Stimulated activated CD8-positive, alpha-beta memory T cell treated with anti-CD3 and anti-CD28 coated beads, Interleukin-4, amount 100 ng/mL, for 1 hour (primary cell): ENCODE data around the gene FOXC2.

Source experiments
- DNase-seq, 2 donors: peaks; one replicate each; pipeline ENCODE4 v3.0.0-alpha.2; 2020; ENCODE audit warnings: low read depth in 2 of 2, low spot score in 1 of 2

FOXC2 gene

DNA sequence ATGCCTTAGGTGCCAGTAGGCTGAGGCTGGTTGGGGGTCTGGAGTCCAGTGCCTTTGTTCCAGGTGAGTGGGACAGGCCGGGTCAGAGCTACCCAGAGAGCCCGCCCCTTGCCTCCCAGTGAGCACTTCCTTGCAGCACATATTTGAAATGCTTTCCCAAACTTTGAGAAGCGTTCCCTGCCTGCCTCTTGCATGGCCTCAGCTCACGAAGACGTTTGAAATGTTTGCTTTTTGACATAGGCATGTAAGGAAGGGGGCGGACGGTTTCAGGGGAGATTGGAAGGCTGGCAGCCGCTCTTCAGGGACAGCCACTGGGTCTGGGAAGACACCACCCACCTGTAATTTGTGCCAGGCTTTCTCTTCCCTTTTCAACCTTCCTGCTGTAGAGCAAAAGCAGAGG is 6.6 kb downstream of the FOXC2 start:
- DNase-seq: no peak

DNA sequence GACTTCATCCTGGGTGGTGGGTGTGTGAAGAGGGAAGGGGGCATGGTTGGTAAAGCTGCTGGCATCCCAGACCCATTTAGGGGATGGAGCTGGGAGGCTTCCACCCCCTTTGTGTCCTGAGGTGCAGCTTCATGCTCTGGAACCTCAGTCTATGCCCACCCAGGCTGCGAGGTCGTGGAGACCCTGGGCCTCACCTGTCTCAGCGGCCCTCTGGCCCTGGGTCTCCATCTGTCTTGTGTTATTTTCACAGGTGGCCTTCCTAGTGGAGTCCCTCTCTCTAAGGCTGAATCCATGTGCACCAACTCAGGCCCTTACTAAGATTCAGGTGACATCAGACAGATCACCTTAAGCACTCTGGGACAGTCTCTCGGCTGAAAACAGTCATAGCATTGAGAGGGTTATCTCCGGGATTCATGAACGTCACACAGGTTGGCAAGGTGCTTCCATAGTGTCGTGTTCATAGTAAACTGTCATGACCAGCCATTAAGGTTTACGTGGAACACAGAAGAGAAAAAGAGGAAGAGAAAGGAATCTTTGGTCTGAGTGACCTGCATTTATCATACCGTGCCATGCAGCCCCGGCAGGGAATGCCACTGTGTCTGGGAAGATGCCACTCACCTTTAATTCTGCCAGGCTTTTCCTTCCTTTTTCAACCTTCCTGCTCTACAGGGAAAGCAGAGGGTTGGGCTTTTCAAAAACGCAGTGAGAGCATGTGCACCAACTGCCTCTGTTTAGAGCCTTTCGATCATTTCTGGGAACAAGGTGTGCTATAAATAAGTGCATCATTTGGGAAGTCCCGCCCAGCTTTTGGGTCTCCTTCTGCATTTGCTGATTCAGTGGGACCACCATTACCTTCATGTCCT is 7.2 kb downstream of the FOXC2 start:
- DNase-seq: no peak

DNA sequence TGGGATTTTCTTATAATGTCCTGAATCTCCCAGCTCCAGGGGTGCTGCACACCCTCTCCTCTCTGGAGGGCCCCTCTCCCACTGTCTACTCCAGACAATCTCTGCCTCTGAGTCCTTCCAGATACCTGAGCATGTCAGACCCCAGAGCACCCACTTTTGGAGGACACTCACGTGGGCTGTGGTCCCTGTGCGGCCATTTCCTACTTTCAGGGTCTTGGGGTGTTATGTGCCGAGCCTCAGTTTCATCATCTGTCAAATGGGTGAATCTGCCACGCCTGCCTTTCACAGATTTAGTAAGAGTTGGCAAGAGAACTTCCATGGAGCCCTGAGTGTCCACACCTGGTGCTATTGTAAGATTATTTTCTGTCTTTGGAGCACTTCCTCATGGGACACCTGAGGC is 8.0 kb downstream of the FOXC2 start:
- no peak for DNase-seq

DNA sequence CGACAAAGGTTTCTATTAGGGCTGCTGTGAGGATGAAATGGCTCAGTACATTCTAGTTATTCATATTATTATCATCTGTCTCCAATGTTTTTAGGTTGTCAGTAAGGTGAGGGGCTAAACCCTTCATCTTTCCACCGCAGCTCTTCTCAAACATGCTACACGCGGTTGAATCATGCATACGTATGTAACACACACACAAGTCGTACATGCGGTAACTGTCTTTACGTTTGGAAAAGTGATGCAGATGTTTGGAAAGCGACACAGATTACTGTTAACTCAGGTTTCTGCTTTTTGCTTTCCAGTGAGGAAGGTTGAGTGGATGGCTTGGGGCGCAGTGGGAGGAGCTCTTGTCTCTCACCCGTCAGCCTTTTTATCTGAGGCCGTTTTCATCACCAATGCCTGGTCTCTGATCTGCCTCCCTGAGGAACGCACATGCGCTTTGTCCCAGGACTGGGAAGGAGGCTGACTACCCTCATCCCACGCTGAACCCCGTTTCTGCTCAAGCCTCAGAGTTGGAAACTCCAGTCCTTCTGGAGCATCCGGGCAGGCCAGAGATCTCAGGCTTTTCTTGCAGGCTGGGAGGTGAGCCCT is 8.6 kb downstream of the FOXC2 start:
- DNase-seq: no peak

DNA sequence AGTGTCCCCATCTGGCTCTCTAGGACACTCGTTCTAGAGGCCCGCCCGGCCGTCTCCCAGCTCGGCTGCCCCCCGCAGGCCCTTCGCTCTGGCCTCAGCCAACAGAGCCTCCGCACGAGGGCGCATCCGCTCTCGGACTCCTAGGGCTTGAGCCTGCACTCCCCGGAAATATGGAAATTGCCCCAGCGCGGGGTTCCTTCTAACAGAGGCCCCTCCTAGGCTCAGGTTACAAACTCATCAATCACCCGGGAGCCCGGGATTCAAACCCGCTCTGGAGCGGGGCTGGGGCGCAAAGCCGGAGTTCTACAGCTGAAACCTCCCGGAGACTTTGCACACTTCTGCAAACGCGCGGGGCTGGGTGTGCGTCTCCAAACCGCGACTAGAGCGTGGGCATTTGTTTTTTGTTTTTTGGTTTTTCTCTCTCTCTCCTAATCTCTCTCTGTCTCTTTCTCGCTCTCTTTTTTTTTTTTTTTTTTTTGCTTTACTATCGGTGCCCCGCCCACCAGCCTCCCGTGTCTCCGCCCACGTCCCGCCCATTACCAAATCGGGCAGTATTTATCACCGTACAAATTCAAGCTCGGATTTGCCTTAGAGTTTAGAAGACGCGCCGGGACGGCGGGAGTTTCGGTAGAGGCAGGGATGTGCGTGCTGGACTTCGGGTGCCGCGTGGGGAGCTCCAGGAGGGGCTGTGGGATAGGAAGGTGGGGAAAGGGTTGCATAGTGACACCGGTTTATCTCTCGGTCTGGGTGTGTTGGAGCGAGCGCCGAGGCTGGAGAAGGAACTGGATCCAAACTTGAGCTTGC is 9.3 kb downstream of the FOXC2 start:
- no peak for DNase-seq

DNA sequence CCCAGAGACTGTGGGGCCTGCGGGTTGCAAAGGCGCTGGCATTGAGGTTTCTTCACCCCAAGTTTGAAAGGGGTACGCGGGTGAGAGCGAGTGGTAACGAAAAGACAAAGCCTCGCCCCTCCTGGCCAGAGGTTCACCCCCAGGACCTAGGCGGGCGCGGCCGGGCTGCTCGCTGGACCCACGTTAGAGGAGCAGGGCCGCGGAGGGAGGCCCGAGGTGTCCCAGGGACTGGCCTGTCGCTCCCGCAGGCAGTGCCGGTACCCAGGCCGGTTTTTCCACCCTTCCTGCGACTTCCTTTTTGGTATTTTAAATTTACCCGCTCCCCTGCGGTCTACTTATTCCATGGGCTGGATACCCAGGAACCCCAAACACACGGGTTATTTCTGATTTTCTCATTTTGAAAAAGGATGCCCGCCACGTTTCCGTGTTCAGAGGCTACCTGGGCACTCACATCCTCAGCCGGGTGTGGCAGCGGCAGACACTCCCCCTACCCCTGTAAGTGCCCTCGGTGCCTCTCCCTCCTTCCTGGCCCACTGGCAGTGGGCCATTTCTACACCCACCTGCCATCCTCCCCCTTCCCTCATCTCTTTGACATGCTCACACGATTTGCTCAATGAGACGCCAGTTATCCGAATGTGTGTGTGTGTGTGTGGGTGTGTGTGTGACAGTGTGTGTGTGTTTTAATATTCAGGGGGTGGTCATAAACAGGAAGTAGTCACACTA is 10.1 kb downstream of the FOXC2 start:
- no peak for DNase-seq

DNA sequence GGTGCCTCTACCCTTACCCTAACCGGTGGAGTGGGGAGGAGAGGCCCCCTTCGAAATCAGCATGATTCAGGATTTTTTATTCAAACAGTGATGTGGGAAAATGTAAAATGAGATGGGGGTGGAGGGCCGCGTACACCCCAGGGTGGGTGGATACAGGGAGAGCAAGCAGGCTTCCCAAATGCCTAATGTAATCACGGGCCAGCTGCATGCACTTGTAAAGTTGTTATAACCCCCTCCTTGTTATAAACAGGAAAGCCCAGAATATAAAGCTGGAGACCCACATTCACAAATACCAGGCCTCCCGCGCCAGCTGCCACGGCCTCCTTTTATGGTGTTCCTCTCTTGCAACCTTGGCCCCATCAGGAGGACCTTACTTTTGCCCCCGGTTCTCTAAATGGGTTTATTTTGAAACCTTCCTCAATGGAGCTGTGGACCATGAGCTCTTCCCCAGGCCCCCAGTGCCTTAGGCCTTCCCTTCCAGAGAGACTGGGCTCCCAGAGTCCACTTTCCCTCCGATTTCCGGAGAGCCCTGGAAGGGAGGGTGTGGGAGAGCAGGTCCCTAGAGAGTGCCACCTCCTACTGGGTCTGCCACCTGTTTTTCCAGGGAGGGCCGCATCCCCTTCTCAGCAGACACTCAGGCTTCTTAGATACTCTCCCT is 10.8 kb downstream of the FOXC2 start:
- no peak for DNase-seq

DNA sequence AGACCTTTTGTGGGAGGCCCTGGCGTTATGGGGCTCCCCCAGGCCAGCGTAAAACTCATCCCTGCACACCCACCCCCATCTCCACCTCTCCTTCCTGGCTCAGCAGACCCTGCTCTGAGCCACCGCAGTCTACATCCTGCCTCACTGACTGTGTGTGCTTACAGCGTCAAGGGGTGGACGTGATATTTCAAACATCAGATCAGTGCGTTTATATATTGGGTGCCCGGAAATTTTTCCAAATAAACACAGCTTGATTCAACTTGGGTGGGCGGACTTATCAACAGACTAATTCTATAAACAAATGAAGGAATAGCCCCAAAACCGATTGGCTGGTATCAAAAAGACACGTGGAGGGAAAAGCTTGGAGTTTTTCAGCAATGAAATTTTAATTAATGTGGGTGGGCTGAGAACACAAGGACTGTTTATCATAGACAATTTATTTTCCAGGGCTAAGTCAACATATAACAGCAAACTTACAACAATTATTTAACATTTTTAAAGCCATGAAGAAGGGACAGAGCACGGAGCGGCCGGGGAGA is 11.5 kb downstream of the FOXC2 start, which contains the start of gene FOXL1:
TSS of gene FOXL1 (plus strand) at position 489 of the 539 bp plus-strand sequence. CDS start 175 bp downstream, outside the sequence.
- no peak for DNase-seq

DNA sequence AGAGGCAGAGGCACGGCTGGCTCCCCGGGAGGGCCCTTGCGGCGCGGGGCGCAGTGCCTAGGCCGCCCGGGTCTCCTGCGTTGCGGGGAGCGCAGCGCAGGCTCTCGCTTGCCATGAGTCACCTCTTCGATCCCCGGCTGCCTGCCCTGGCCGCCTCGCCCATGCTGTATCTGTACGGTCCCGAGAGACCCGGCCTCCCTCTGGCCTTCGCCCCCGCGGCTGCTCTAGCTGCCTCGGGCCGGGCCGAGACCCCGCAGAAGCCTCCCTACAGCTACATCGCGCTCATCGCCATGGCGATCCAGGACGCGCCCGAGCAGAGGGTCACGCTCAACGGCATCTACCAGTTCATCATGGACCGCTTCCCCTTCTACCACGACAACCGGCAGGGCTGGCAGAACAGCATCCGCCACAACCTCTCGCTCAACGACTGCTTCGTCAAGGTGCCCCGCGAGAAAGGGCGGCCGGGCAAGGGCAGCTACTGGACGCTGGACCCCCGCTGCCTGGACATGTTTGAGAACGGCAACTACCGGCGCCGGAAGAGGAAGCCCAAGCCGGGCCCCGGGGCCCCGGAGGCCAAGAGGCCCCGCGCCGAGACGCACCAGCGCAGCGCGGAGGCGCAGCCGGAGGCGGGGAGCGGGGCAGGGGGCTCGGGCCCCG is 12.1 kb downstream of the FOXC2 start:
- no peak for DNase-seq

DNA sequence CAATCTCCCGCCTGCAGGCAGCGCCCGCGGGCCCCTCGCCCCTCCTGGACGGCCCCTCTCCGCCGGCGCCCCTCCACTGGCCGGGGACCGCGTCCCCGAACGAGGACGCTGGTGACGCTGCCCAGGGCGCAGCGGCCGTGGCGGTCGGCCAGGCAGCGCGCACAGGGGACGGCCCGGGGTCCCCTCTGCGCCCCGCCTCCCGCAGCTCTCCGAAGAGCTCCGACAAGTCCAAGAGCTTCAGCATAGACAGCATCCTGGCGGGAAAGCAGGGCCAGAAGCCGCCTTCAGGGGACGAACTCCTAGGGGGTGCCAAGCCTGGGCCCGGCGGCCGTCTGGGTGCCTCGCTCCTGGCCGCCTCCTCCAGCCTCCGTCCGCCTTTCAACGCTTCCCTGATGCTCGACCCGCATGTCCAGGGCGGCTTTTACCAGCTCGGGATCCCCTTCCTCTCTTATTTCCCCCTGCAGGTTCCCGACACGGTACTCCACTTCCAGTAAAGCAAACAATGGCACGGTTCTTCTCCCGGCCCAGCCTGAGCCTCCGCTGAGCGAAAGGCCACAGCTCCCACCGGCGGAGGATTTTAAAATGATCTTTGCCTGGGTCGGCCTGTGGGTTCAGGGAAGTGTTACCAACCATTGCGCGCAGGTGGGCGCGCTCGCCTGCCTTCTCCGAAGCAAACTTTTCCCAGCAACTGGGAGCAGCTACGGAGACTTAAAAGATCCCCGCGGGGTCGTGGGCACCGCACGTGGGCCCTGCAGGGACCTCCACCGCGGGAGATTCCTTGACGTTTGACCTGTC is 12.8 kb downstream of the FOXC2 start:
- DNase-seq: no peak

DNA sequence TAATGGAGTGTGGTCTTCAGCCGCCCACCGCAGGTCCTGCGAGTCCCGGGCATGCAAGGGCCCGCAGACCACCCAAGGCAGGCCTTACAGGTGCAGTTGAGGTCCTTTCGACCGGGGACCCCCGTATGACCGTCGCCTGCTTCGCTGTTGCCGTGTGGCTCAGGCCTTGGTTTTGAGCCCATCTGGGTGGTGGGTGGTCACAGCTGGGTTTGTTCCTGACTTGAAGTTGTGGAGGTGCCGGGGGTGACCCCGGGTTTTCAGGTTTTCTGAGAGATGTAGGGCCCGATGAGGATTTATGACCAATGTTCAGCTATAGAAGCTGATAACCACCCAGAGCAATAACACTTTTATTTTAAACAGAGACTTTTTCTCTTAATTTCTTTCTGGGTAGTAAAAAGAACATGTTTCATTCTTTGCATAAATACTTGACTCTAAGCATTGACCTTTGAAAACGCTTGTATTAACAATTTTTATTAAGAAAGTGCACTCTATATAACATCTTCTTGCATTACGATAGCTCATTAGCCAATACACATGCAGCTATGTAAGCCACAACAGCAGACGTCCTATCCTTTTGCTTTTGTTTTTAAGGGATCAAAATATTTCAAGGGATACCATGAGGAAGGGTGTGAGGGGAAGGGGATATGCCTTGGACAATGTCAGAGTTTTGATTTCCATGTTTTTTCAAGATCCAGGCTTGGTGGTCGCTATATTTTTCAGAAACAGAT is 13.6 kb downstream of the FOXC2 start:
- no peak for DNase-seq

DNA sequence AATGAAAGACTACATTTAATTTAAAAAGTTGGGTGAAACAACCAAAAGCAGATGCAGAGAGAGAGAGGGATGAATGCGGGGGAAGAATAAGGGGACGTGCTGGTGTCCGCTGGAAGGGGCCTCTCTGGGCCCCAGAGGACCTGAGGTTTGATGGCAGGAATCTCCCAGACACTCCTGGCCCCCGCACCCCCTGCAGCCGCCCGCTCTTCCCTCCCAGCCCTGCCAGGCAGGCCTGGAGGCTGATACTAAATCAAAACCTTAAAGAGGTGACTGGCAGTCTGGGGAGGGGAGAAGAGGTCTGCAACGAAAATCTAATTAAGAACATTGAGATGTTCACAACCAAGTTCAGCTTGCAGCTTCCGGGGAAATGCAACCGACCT is 14.2 kb downstream of the FOXC2 start:
- no peak for DNase-seq

DNA sequence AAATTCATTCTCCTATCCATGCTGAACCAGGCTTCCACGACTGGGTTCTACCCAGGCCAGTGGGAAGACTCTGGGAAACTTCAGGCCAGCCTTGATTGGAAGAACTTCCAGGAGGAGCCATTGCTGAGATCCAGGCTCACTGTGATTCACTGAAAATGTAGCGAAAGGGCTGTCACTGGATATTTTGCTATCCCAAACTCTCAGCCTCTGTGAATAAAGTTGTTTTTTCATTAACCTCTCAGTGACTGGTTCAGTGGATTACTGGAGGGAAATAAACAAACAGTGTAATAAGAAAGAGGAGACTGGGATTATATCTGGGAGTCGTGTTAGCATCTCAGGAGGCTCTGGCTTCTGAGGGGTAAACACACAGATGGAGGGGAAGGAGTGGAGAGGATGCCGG is 14.8 kb downstream of the FOXC2 start:
- no peak for DNase-seq

DNA sequence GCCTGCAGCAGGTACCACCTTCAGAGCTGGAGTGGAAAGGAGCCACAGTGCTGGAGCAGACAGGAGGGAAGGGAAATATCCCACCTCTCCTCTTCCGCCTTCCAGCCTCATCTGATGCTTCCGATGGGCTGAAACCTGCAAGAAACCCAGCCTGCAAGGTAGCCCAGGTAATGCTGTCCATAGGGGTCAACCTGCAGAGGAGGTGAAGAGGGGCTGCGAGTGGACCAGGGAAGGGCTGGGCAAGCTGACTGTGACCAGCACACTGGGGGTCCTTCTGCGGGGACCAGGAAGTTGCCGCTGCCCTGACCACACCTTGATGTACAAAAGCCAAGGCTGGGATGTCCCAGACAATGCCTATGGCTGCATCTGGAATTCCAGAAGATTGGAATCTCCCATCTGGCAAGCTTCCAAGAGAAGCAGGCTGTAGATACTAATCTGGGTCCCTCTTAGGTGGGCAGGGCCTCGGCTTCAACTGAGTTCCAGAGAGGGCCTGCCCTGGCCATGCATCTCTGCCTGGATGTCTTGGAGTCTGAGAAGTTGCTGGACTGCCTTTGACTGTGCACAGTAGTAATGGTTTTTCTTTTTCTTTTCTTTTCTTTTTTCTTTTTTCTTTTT is 17.5 kb downstream of the FOXC2 start:
- DNase-seq: no peak

DNA sequence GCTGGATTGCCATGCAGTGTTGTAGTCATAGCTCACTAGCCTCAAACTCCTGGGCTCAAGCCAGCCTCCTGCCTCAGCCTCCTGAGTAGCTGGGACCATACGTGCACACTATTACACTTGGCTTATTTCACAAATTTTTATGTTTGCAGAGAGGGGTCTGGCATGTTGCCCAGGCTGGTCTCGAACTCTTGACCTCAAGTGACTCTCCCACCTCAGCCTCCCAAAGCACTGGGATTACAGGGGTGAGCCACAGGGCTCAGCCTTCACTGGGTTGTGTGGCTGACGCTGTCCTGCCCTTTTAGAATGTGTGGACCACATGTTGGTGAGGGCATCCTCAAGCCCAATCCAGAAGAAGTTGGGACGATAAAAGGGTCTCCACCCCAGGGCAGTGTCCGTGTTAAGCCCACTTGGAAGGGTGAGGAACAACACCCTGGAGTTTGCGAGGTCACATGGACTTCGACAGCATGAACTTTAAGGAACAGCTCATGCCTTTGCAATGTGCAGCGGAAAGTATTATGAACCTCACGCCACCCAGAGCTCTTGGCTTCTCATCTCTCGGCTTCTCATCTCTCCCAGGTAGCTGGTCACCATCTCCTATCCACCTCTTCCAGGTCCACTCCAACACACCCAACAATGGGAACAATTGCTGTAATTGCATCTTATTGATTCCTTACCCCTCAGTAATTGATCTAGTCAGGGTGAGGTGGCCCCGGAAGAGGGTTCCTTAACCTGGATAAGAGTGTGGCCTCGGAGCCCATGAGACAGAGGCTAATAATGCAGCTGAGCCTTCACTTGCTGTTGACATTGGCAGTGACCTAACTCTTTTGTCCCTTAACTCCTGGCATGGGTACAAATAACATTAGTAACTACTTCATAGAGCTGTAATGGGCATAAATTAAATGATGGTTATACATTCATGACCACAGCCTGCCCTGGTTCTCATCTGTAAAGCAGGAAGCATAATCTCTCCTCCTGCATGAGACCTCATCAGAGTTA is 18.4 kb downstream of the FOXC2 start:
- no peak for DNase-seq

DNA sequence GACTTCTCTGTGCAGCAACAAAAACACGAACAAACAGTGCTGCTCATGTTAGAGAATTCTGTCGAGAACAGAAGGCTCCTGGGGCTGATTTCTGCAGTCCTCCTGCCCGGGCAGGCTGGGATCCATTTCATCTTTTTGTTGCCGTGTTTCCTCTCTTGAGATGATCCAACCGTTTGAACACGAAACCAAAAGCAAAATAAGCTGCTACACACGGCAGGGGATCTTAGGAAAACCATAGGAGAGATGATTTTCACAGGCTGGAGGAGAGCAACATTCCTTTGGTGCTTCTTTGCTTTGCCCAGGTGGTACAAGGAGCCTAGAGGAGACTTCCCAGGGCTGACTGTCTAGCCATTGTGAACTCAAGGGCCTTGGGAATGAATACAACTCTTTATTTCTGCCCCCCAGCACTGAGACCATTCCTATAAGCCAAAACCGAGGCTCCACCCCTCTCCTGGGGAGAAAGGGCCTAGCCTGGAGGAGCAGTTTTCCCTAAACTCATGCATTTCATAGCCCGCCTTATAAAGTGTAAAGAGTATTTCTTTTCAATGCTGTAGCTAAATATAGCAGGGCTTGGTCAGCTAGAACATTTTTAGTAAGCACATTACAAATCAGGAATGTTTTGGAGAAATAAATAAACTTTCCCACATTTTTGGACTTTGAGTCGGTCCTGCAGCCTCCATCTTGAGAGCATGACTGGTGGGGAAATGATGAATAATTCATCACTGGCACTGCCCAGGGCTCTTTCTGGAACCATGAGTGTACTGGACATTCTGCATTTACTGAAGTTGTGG is 19.4 kb downstream of the FOXC2 start:
- no peak for DNase-seq
